A673 (cell line): ENCODE results near the gene SGMS2. TPM values are rescaled to one million over a fixed set of nuclear protein-coding genes. Genes with fewer than 3 reads are reported as not detected.

Experiments
- BruUV-seq: library from RNA; stranded (reverse); fragments of 400-500 nt; replicated peaks from 2 replicates; lab custom pipeline; 2021; lab: Mats Ljungman, UMichigan
- CTCF ChIA-PET: fragments of 300-600 bp; sonication (Branson Sonifier 250); formaldehyde crosslinking; loops from one replicate; lab custom pipeline; 2022; ENCODE audit warnings: antibody characterized with exemption; lab: Charles Lee
- POLR2A ChIA-PET: fragments of 300-600 bp; sonication (Branson Sonifier 250); formaldehyde crosslinking; loops from one replicate; lab custom pipeline; 2022; ENCODE audit warnings: antibody characterized with exemption; ENCODE audit not compliant: low non-redundant PET; lab: Charles Lee
- DNase-seq: peaks from one replicate; pipeline ENCODE4 v3.0.0-alpha.2; 2015; ENCODE audit warnings: low spot score
- H3K27ac ChIP-seq: fragments of 200-600 bp; sonication (generic); 2 replicates; pipeline ENCODE4 v1.5.1; 2016; ENCODE audit warnings: mixed run types, low read depth, mild to moderate bottlenecking, mixed read lengths, antibody characterized with exemption, low read length; ENCODE audit not compliant: poor library complexity, severe bottlenecking
- H3K27me3 ChIP-seq: fragments of 200-600 bp; sonication (generic); replicated peaks from 2 replicates; pipeline ENCODE4 v1.6.1; 2017; ENCODE audit warnings: mixed run types, low read depth, mild to moderate bottlenecking, mixed read lengths, antibody characterized with exemption, low read length; ENCODE audit not compliant: insufficient read depth, poor library complexity
- H3K36me3 ChIP-seq: fragments of 200-600 bp; sonication (generic); 2 replicates; pipeline ENCODE4 v1.6.1; 2016; ENCODE audit warnings: mixed run types, mild to moderate bottlenecking, mixed read lengths, antibody characterized with exemption, low read length; ENCODE audit not compliant: insufficient read depth, poor library complexity, severe bottlenecking
- H3K4me1 ChIP-seq: fragments of 200-600 bp; sonication (generic); 2 replicates; pipeline ENCODE4 v1.6.1; 2017; ENCODE audit warnings: mixed run types, mild to moderate bottlenecking, mixed read lengths, antibody characterized with exemption, low read length; ENCODE audit not compliant: insufficient read depth, poor library complexity, severe bottlenecking
- H3K4me3 ChIP-seq: fragments of 200-600 bp; sonication (generic); 2 replicates; pipeline ENCODE4 v1.5.1; 2016; ENCODE audit warnings: low read depth, mixed run types, mild to moderate bottlenecking, mixed read lengths, low read length; ENCODE audit not compliant: poor library complexity, severe bottlenecking
- H3K9me3 ChIP-seq: fragments of 200-600 bp; sonication (generic); 2 replicates; pipeline ENCODE4 v1.6.1; 2016; ENCODE audit warnings: mixed run types, low read depth, mild to moderate bottlenecking, mixed read lengths, antibody characterized with exemption, low read length; ENCODE audit not compliant: poor library complexity, severe bottlenecking
- CTCF ChIP-seq: fragments of 300-800, 200-600 bp; sonication (generic); conservative IDR thresholded peaks from 2 replicates; pipeline ENCODE4 v1.5.1; 2017; ENCODE audit warnings: low read depth, mild to moderate bottlenecking, antibody characterized with exemption, low read length, moderate library complexity, mixed read lengths
- EZH2 ChIP-seq: fragments of 200-600 bp; sonication (generic); IDR thresholded peaks from 2 replicates; pipeline ENCODE4 v1.6.1; 2017; ENCODE audit warnings: borderline replicate concordance, low read depth, mild to moderate bottlenecking, mixed read lengths, antibody characterized with exemption, low read length; ENCODE audit not compliant: poor library complexity, severe bottlenecking
- intact Hi-C: fragments of 100-400 bp; cut with micrococcal nuclease; formaldehyde crosslinking; loops from one replicate; pipeline ENCODE4 v1.10.0; 2022; ENCODE audit not compliant: unreplicated experiment
- total RNA-seq: library from RNA; stranded (reverse); gene quantifications from 2 replicates; pipeline ENCODE4 v1.2.3, GENCODE V29; 2021

SGMS2 gene
- total RNA-seq, 1 experiment from 2014 or later = 4.3 TPM

- CTCF ChIA-PET = no interaction called here
- Histone ChIP-seq H3K4me3 (no peak overlapping the region), H3K27ac (no peak overlapping the region), H3K4me1 (no peaks in the 10 kb centered on the region), H3K9me3 (no peaks in the 10 kb centered on the region), H3K36me3 (no peaks in the 10 kb centered on the region), H3K27me3 (no peaks in the 10 kb centered on the region)
- POLR2A ChIA-PET = no interaction called here
- intact Hi-C loops = no loop called here
- BruUV-seq = no TSS peak
- TF ChIP-seq CTCF = no peak
- TF ChIP-seq EZH2 = no peak
- DNase-seq = no peak
These were observed 10.7 kb downstream of the SGMS2 start for GRCh38 chr4:107835406-107835805.

- no peaks in the 10 kb centered on the region for H3K4me1 ChIP-seq
- DNase-seq = no peak
- no peak for TF ChIP-seq EZH2
- no peak for TF ChIP-seq CTCF
- no peaks in the 10 kb centered on the region for H3K9me3 ChIP-seq
- no peak overlapping the region for H3K4me3 ChIP-seq
- BruUV-seq = no TSS peak
- no peaks in the 10 kb centered on the region for H3K36me3 ChIP-seq
- H3K27me3 ChIP-seq = no peaks in the 10 kb centered on the region
- ChIA-PET CTCF (no interaction called here), POLR2A (no interaction called here)
- intact Hi-C loops = no loop called here
- no peak overlapping the region for H3K27ac ChIP-seq
These were observed 12.6 kb downstream of the SGMS2 start for GRCh38 chr4:107837317-107837716.

DNA sequence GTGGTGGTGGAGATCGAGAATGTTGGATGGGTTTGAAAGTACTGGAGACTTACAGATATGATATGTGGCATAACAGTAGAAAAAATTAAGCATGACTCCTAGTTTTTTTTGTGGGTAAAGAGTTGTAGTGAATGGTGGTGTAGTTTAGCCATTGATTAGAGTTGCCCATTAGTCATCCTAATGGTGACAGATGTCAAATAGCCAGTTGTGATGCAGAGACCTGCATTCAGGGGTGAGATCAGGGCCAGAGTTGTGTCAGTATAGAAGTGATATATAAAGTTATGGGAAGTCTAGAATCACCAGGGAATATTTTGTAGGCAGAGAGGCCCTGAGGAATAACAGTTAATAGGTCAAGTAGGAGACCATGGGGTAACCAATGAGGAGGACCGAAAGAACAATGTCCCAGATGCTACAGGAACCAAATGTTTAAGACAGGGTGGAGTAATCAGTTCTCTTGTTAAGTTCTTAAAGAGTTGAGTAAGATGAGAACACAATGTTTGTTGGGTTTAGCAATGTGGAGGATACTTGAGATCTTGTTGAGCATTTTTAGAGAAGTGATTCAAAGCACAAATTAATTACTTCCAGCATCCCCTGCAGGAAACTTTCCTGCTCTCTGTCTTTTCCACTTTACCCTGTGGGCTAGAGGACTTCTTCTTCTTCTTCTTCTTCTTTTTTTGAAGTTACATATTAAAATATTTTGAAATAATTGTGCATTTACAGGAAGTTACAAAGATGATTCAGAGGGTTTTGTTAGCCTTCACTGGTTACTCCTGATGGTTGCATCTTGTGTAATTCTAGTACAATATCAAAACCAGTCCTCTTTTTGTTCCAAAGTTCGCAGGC is 13.3 kb downstream of the SGMS2 start:
- no peak overlapping the region for H3K4me3 ChIP-seq
- no peaks in the 10 kb centered on the region for H3K27me3 ChIP-seq
- H3K27ac ChIP-seq = no peak overlapping the region
- no peaks in the 10 kb centered on the region for H3K9me3 ChIP-seq
- no peaks in the 10 kb centered on the region for H3K4me1 ChIP-seq
- H3K36me3 ChIP-seq = no peaks in the 10 kb centered on the region
- ChIA-PET CTCF (no interaction called here), POLR2A (no interaction called here)
- no peak for DNase-seq
- no TSS peak for BruUV-seq
- TF ChIP-seq EZH2 = no peak
- no peak for TF ChIP-seq CTCF
- intact Hi-C loops = no loop called here
